Ishikawa (cell line): ENCODE measurements around the gene NAGLU.

Source experiments
- CEBPB ChIP-seq: IDR thresholded peaks from 2 replicates; pipeline ENCODE4 v1.6.1; 2012
- CREB1 ChIP-seq: IDR thresholded peaks from 2 replicates; pipeline ENCODE4 v1.6.1; 2012; ENCODE audit warnings: low read depth
- EGR1 ChIP-seq: IDR thresholded peaks from 2 replicates; pipeline ENCODE4 v1.6.1; 2012
- EP300 ChIP-seq: IDR thresholded peaks from 2 replicates; pipeline ENCODE4 v1.6.1; 2012; ENCODE audit warnings: borderline replicate concordance
- FOXM1 ChIP-seq: IDR thresholded peaks from 2 replicates; pipeline ENCODE4 v1.6.1; 2012; ENCODE audit warnings: low read depth, borderline replicate concordance
- NFIC ChIP-seq: IDR thresholded peaks from 2 replicates; pipeline ENCODE4 v1.6.1; 2012
- RAD21 ChIP-seq: IDR thresholded peaks from 2 replicates; pipeline ENCODE4 v1.6.1; 2012; ENCODE audit warnings: low read depth
- REST ChIP-seq: IDR thresholded peaks from 2 replicates; pipeline ENCODE4 v1.6.1; 2012; ENCODE audit warnings: low read depth, mild to moderate bottlenecking
- TAF1 ChIP-seq: IDR thresholded peaks from 2 replicates; pipeline ENCODE4 v1.6.1; 2012; ENCODE audit warnings: low read depth, mild to moderate bottlenecking
- TCF12 ChIP-seq: IDR thresholded peaks from 2 replicates; pipeline ENCODE4 v1.6.1; 2012; ENCODE audit warnings: low read depth
- TEAD4 ChIP-seq: IDR thresholded peaks from 2 replicates; pipeline ENCODE4 v1.6.1; 2012
- USF1 ChIP-seq: IDR thresholded peaks from 2 replicates; pipeline ENCODE4 v1.6.1; 2012
- YY1 ChIP-seq: IDR thresholded peaks from 2 replicates; pipeline ENCODE4 v1.6.1; 2012; ENCODE audit warnings: low read depth
- ZBTB7A ChIP-seq: IDR thresholded peaks from 2 replicates; pipeline ENCODE4 v1.6.1; 2012; ENCODE audit warnings: low read depth
- TF ChIP-seq, protein P1 (sequence below): IDR thresholded peaks from 2 replicates; pipeline ENCODE4 v1.6.1; 2012

NAGLU gene

DNA sequence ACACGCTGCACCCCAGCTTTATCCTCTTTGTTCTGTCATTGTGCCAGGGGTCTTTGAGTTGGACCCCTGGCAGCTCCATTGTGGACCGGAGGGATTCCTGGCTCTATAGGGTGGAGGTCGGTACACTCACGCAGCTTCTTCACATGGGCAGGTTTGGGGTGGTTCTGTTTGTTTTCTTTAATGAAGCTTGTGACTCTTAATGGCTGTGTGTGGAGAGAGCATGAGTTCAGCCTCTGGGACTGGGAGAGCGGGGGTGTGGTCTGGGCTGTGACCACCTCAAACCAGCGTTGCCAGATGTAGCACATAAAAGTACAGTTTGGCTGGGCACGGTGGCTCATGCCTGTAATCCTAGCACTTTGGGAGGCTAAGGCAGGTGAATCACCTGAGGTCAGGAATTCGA is 21.2 kb upstream of the NAGLU start:
- TF ChIP-seq YY1: no peak
- TF ChIP-seq NFIC: no peak
- no peak for TF ChIP-seq EP300
- TF ChIP-seq CEBPB: no peak
- TF ChIP-seq USF1: no peak
- no peak for TF ChIP-seq EGR1
- TF ChIP-seq TAF1: no peak
- TF ChIP-seq TCF12: no peak
- TF ChIP-seq, protein P1, sequence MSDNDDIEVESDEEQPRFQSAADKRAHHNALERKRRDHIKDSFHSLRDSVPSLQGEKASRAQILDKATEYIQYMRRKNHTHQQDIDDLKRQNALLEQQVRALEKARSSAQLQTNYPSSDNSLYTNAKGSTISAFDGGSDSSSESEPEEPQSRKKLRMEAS: no peak
- no peak for TF ChIP-seq TEAD4

- peak; percentile 20; the same call in 1 of the 2 replicates for TF ChIP-seq TCF12
- TF ChIP-seq RAD21: peak; percentile 83
- no peak for TF ChIP-seq YY1
These were observed 18.5 kb upstream of the NAGLU start for GRCh38 chr17:42517516-42517915.

DNA sequence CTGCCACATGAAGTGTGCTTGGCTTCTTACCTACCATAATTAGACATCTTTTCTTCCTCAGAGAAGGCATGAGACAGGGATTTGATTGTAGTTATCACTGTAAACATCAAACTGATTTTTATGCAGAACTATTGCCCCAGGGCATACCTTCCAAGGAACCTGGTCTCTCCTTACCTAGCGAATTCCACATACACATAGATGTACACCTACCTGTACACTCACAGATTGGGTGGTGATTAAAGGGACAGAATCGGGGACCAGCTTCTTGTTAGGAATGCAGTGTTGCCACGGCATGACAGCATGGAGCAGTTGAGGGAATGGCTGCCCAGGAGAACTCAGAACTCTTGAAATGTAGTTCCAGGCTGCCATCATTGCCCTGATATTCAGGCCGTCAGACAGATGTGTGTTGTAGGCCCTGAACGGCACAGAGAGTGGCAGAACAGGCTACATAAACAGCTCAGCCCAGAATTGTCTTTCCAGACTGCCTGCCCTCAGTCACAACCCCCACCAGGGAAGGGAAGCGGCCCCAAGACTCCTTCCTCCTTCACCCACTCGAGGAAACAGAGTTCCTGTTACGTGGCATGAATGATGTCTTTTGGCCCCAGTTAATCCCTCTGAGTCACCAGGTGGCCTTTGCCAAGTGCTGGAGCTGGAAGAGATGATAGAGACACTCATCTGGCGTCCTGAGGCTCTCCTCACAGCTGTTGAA is 17.8 kb upstream of the NAGLU start:
- no peak for TF ChIP-seq USF1
- TF ChIP-seq CEBPB: no peak
- TF ChIP-seq, protein P1: peak; percentile 7; the same call in 1 of the 2 replicates
- peak; percentile 94 for TF ChIP-seq NFIC
- TF ChIP-seq EP300: peak; percentile 65
- no peak for TF ChIP-seq EGR1
- TF ChIP-seq FOXM1: no peak

DNA sequence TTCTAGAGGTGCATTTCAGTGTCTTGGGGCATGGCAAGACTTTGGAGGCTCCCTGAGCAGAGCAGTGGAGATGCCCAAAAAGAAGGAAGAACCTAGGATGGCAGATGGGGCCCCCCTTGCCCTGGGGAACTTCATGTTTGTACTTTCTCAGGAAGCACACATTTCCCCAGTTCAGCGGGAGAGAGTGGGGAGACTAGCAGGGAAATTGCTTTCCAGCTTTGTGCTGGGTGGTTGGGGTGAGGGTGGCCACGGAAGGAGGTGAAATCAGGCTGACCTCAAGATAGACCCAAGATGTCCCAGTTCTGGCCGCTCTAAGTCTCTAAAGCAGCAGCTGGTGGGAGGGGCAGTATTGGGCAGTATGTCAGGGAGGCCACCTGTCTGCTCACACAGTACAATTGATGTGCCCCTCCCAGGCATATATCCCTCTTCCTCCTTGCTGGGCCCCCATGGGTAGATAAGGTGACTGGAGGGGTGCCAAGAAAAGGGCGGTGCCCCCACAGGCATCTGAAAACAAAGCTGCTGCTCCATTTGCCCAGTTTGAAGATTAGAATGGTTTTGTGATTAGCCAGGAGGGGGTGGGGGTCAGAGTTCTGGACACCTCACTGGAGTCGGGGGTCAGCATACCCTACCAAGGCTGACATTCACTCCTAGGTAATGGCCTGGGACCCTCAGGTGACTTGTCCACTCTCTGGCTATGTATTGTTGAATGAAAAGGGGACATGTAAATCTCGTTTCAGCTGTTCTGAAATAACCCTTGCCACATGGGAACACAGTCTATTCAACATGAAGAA is 17.1 kb upstream of the NAGLU start:
- TF ChIP-seq NFIC (peak; percentile 74; the same call in 1 of the 2 replicates), TAF1 (no peak), TEAD4 (peak; percentile 31; the same call in 1 of the 2 replicates), TCF12 (peak; percentile 51; the same call in 1 of the 2 replicates)

DNA sequence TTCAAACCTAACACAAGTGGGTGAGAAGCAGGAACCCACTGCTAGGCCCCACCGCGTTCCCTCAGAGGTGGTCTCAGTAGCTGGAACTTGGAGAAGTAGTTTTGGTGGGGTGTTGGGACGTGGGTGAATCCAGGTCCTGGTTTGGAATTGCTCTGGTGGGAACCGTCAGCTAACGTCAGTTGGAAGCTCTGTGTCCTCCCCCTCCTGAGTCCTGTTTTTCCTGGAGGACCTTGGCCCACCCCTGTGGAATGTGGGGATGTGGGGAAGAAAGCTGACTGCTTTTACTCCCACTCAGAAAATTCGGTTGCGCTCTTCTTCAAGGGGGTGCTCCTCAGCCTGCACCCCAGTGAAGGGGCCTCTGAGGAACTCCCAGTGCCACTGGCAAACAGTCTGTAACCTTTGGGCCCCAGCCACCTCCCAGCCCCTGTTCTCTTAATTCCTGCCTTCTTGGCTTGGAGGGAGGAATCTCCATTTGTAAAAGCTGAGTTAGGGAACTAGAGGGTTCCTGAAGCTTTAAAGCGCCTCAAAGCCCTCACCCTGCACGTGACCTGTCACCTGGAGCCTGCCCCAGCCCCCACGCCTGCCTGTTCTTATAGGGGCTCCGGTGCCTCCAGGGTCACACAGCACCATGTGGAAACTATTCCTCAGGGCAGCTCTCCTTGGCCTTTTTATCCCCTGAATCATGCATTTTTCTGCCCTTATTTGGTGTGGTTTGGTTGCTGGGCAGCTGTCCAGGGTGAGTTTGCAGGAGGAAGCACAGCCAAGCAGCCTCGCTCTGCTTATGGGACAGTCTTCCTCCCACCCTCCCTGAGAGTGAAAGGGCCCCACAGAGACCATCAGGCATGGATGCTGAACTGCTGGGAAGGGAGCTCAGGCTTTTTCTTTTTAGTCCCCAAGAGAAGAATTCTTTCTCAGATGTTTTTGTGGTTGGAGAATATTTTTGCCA is 16.2 kb upstream of the NAGLU start:
- TF ChIP-seq, protein P1: peak; percentile 95
- no peak for TF ChIP-seq EGR1
- peak; percentile 92 for TF ChIP-seq USF1
- TF ChIP-seq FOXM1: peak; percentile 87
- no peak for TF ChIP-seq RAD21
- no peak for TF ChIP-seq CREB1
- TF ChIP-seq TAF1: peak; percentile 31; the same call in 1 of the 2 replicates
- TF ChIP-seq NFIC: peak; percentile 83
- peak; percentile 89; the same call in 1 of the 2 replicates for TF ChIP-seq EP300
- TF ChIP-seq REST: peak; percentile 58; the same call in 1 of the 2 replicates
- TF ChIP-seq YY1: 0 out of 2 replicates have a peak, but pooled peaks have one; percentile 17
- TF ChIP-seq TEAD4: peak; percentile 85
- peak; percentile 21; the same call in 1 of the 2 replicates for TF ChIP-seq ZBTB7A
- peak; percentile 90 for TF ChIP-seq TCF12
- TF ChIP-seq CEBPB: no peak

DNA sequence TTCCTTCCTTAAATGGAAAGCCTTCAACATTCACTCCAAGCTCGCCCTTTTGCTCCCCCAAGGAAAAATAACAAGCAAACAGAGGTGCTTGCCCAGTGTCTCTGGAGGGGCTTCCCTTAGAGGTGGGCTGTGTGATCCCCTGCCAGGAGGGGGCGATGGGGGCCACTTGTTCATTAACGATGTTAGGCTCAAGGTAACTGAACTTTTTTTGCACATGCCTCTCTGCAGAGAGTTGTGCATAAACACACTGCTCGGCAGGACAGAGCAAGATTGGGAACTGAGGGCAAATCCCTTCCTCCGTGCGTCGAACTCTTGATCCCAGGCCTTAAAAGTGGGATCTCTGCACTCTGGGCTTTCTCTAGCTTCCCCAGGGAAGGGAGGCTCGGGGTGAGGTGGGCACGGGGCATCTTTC is 15.5 kb upstream of the NAGLU start:
- TF ChIP-seq EGR1: no peak
- TF ChIP-seq CREB1: no peak
- no peak for TF ChIP-seq REST
- TF ChIP-seq RAD21: no peak; the same call in 1 of the 2 replicates
- no peak for TF ChIP-seq FOXM1
- TF ChIP-seq ZBTB7A: no peak
- TF ChIP-seq TCF12: no peak
- no peak for TF ChIP-seq YY1
- TF ChIP-seq, protein P1: no peak
- no peak for TF ChIP-seq TAF1
- TF ChIP-seq CEBPB: no peak
- no peak for TF ChIP-seq NFIC
- no peak for TF ChIP-seq USF1
- TF ChIP-seq TEAD4: no peak
- TF ChIP-seq EP300: no peak
